ENCODE results near the gene CEP120.
"Not testable (repeated sequence)": the region's sequence is repeated elsewhere in the genome, so short reads cannot be mapped to it uniquely, and the experiment has no call there.

CEP120 gene

DNA sequence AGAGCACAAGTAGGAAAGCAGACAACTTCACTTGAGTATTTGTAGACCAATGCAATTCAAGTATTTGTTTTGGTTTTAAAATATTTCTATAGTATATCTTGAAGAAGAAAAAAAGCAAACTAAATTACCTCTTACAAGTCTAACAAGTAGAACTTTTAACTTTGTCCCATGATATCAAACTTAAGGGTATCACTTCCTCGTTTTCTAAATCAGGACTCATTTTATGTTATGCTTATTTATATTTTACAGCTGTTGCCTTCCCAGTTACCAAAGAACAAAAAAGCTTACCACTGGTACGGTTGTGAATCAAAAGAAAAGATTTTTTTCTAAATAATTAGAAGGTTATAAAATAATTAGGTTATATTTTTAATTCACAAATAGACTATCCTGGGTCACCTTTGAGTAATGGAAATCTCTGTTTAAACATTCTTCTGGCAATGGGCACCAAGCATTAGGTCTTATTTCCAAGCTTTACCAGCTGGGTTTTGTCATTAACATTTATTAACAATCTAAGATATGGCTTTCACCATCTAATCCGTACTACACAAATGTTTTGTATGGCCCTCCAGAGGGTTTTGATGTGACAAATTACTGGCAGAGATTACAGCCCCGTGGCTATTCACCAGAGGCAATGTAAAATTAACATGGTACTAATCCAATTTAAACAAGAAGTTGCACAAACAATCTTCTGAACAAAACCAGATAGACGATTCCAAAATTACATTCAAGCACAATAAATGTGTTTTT, 63.6 kb downstream of the CEP120 start:
- no peak for DNase-seq (ENCODE audit: low read depth in 1 of 2, low spot score in 1 of 2)

DNA sequence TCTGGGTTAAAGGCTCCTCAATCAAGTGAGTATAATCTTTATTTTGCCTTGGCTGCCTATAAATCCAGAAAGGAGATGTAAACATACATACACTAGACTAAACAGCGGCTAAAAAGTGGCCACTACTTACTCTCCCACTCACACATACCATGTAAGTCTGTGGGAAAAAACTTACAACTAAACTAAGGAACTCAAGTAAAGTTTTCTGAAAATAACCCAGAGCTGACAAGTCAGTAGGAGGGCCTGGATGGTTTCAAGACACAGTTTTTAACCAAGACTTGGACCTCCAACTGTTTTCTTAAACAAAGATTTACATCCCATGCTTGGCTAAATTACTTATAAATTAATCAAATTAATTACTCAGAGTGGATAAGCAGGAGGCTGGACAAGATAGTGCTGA, 64.5 kb downstream of the CEP120 start:
- no peak for TF ChIP-seq JUND (IDR thresholded peaks at IDR 0.05; ENCODE audit: low read depth)
- DNase-seq (ENCODE audit: low read depth in 1 of 2, low spot score in 1 of 2), result no peak
- in situ Hi-C loops (cut with HindIII; ENCODE audit: low pct_unique_long_range_greater_than_20kb, low sequenced_read_pairs), result no loop called here

More for the DNA sequence above, 63.6 kb downstream of the CEP120 start:
- in situ Hi-C loops (cut with HindIII; ENCODE audit: low pct_unique_long_range_greater_than_20kb, low sequenced_read_pairs), result no loop called here
- no peak for TF ChIP-seq JUND (IDR thresholded peaks at IDR 0.05; ENCODE audit: low read depth)

DNA sequence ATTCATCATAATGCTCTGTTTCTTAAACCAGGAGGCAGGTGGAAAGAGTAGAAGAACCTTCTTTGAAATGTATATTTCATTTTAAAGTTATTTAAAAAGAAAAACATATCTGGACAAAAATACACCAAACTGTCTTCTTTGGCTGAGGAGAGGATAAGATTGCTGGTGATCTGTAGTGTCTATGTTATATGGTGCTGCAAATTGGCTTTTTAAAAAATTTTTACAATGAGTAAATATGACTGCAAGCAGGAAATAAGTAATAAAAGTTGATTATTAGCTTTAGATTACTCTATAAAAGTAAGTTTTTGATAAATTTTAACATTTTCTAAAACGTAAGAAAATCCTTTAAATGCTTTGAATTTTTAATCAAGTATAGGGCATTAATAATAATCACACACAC, 64.9 kb downstream of the CEP120 start:
- in situ Hi-C loops (cut with HindIII; ENCODE audit: low pct_unique_long_range_greater_than_20kb, low sequenced_read_pairs), result no loop called here
- DNase-seq (ENCODE audit: low read depth in 1 of 2, low spot score in 1 of 2), result no peak
- TF ChIP-seq JUND (IDR thresholded peaks at IDR 0.05; ENCODE audit: low read depth), result no peak

DNA sequence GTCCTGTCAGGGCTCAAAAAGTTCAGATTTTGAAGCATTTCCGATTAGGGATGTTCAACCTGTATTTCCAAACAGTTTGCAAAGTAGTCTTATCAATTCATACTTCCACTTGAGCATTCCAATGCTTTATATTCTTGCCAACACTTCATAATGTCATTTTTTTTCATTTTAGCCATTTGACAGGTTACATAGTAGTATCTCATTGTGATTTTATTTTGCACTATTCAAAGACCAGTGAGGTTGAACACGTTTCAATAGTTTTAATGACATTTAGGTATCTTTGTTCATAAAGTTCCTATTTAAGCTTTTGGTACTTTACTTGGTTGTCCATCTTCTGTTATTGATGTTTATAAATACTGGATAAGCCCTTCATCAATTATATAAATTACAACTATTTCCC, 71.4 kb downstream of the CEP120 start:
- in situ Hi-C loops (cut with HindIII; ENCODE audit: low pct_unique_long_range_greater_than_20kb, low sequenced_read_pairs), result no loop called here
- no peak for DNase-seq (ENCODE audit: low read depth in 1 of 2, low spot score in 1 of 2)
- no peak for TF ChIP-seq JUND (IDR thresholded peaks at IDR 0.05; ENCODE audit: low read depth)

DNA sequence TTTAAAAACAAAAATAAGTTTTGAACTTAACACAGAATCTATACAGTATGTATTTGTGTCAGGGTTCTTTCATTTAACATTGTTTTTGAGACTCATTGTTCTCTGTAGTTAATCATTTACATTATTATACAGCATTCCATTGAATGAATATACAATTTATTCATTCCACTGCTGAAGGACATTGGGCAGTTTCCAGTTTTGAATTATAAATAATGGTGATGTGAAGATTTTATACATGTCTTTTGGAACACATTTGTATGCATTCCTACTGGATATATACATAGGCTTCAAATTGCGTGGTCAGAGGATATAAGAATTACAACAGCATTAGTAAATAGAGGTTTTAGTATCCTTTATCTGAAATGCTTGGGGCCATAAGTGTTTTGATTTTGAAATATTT, 72.0 kb downstream of the CEP120 start:
- no peak for TF ChIP-seq JUND (IDR thresholded peaks at IDR 0.05; ENCODE audit: low read depth)
- in situ Hi-C loops (cut with HindIII; ENCODE audit: low pct_unique_long_range_greater_than_20kb, low sequenced_read_pairs), result no loop called here
- DNase-seq (ENCODE audit: low read depth in 1 of 2, low spot score in 1 of 2), result no peak

DNA sequence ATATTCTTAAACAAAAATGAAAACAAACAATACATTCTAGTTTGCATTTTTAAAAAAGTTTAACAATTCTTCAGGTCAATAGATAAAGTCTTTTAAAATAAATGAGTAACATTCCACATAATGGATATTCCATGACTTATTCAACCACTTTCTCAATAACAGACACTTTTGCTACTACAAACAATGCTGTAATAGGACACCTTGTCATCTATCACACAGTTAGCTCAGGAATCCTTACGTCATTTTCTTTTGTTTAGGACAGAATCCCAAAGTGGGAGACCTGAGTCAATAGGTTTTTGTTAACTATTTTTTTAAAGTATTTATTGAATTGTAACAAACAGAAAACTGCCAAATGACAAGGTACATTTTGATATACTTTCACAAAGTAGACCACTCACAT, 72.5 kb downstream of the CEP120 start:
- in situ Hi-C loops (cut with HindIII; ENCODE audit: low pct_unique_long_range_greater_than_20kb, low sequenced_read_pairs), result no loop called here
- TF ChIP-seq JUND (IDR thresholded peaks at IDR 0.05; ENCODE audit: low read depth), result no peak
- no peak for DNase-seq (ENCODE audit: low read depth in 1 of 2, low spot score in 1 of 2)

DNA sequence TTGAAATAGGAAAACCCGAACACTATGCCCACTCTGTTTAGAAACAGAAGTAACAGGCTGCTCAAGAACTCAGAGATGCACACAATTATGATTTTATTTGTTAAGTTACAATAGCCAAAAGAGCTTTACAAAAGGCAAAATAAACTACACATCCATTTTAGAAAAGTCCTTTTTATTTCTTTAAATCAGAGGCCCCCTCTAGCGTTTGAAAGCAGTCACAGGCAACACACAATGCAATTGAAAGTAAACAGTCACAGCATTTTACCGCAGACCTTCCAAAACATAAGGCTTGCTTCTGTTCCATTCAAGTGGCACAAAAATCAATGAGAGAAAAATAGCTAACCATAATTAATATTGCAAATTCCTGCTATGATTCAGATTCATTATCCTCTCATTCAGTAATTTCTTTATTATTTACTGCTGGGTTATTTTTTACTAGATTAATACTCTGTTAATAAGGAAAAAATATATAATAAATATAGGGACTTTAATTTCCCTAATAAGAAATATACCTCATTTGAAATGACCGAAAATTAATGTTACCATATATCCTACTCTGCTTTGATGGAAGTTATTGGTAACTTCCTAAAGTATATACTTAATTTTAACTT, 78.3 kb downstream of the CEP120 start:
- in situ Hi-C loops (cut with HindIII; ENCODE audit: low pct_unique_long_range_greater_than_20kb, low sequenced_read_pairs), result no loop called here
- no peak for TF ChIP-seq JUND (IDR thresholded peaks at IDR 0.05; ENCODE audit: low read depth)
- DNase-seq (ENCODE audit: low read depth in 1 of 2, low spot score in 1 of 2), result peak in 1 of 2 experiments; percentile 62

DNA sequence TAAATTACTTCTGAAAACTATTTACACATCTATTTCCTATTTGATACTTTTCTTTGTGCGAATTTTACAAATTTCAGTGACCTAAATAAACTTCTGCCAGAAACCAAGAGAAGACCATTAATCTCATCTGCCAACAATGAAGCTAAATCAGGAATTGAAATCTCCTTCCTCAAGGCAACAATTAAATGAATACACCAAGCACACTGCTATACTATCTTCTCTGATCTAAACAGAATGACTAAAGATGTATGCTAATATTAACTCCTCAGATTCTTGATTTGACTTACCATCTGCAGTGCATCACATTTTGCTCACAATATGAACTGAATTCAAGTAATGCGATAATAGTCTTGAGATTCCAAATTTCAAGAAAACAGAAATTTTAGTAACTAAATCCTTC, 82.3 kb downstream of the CEP120 start:
- no peak for DNase-seq (ENCODE audit: low read depth in 1 of 2, low spot score in 1 of 2)
- no peak for TF ChIP-seq JUND (IDR thresholded peaks at IDR 0.05; ENCODE audit: low read depth)
- in situ Hi-C loops (cut with HindIII; ENCODE audit: low pct_unique_long_range_greater_than_20kb, low sequenced_read_pairs), result no loop called here

DNA sequence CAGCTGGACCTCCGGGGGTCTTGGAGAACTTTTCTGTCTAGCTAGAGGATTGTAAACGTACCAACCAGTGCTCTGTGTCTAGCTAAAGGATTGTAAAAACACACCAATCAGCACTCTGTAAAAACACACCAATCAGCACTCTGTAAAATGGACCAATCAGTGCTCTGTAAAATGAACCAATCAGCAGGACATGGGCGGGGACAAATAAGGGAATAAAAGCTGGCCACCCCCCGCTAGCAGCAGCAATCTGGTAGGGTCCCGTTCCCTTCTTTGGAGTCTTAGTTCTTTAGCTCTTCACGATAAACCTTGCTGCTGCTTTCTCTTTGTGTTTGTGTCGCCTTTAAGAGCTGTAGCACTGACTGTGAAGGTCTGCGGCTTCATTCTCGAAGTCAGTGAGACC, 114.8 kb downstream of the CEP120 start:
- in situ Hi-C loops (cut with HindIII; ENCODE audit: low pct_unique_long_range_greater_than_20kb, low sequenced_read_pairs), result not testable (repeated sequence)

DNA sequence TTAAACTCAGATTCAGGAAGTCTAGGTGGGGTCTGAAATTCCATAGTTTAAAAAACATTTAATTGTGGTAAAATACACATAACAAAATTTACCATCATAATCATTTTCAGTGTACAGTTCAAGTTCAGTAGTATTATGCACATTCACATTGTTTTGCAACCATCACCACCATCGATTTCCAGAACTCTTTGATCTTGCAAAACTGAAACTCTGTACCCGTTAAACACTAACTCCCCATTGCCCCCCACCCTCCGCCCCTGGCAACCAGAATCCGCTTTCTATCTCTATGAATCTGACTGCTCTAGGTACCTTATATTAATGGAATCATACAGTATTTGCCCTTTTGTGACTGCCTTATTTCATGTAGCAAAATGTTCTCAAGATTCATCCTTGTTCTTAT, 117.5 kb downstream of the CEP120 start:
- DNase-seq (ENCODE audit: low read depth in 1 of 2, low spot score in 1 of 2), result no peak
- in situ Hi-C loops (cut with HindIII; ENCODE audit: low pct_unique_long_range_greater_than_20kb, low sequenced_read_pairs), result no loop called here
- no peak for TF ChIP-seq JUND (IDR thresholded peaks at IDR 0.05; ENCODE audit: low read depth)

More for the DNA sequence above, 114.8 kb downstream of the CEP120 start:
- not testable (repeated sequence) for DNase-seq (ENCODE audit: low read depth in 1 of 2, low spot score in 1 of 2)

DNA sequence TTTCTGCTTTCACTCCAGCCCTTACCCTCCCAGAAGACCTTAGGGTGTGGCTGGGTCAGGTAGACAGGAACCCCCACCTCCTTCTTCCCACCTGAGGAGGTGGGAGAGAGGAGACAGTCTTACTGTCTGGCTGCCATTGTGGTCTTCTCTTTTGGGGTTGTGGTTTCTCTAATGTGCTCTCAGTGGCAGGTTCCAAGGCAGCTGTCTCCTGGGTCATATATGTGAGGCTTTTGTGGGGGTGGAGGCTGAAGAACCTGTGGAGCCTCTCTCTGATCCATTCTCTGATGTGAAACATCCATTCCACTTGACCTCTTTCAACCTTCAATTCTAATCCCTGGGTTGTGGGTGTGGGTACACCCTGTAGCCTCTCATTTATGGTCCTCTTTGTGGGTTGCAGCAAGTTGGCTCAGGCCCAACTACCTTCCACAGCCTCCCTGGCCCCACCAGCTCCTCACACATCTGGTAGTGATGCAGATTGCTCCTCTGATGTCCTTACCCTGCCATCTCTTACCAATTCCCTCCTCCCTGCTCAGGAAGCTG, 118.4 kb downstream of the CEP120 start:
- no peak for DNase-seq (ENCODE audit: low read depth in 1 of 2, low spot score in 1 of 2)
- no peak for TF ChIP-seq JUND (IDR thresholded peaks at IDR 0.05; ENCODE audit: low read depth)
- in situ Hi-C loops (cut with HindIII; ENCODE audit: low pct_unique_long_range_greater_than_20kb, low sequenced_read_pairs), result no loop called here

DNA sequence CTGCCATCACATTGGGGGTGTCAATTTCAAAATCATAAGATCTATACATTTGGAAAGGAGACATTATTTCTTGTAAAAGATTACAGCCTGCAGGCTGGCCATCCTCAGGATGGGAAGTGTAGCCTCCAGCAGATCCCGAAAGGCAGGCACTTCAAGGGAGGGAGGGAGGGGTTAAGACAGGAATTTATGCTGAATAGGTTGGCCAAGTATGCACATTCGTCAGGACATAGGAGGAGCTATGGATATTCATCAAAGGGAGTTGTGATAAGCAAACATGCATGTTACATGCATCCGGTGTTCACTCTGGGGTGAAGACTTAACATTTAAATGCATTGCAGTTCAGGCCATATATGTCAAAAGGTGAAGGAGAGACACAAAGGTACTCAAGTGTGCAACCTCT, 119.4 kb downstream of the CEP120 start:
- in situ Hi-C loops (cut with HindIII; ENCODE audit: low pct_unique_long_range_greater_than_20kb, low sequenced_read_pairs), result no loop called here
- no peak for TF ChIP-seq JUND (IDR thresholded peaks at IDR 0.05; ENCODE audit: low read depth)
- no peak for DNase-seq (ENCODE audit: low read depth in 1 of 2, low spot score in 1 of 2)

DNA sequence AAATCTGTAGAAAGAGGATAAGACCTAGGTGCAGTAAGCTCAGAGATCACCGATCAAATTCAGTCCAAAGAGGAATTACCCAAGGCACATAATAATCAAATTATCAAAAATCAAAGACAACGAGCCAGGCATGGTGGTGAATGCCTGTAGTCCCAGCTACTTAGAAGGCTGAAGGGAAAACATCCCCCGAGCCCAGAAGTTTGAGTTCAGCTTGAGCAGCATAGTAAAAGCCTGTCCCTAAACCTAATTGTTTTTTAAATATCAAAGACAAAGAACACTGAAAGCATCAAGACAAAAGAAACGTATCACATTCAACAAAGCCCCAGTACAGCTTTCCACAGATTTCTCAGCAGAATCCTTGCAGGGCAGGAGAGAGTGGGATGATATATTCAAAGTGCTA, 122.9 kb downstream of the CEP120 start:
- in situ Hi-C loops (cut with HindIII; ENCODE audit: low pct_unique_long_range_greater_than_20kb, low sequenced_read_pairs), result no loop called here
- no peak for TF ChIP-seq JUND (IDR thresholded peaks at IDR 0.05; ENCODE audit: low read depth)
- no peak for DNase-seq (ENCODE audit: low read depth in 1 of 2, low spot score in 1 of 2)

Measured in T47D (cell line).